K562 (cell line): ENCODE data around the gene PTPN7. TPM values are rescaled to one million over a fixed set of nuclear protein-coding genes. Genes with fewer than 3 reads are reported as not detected.

ENCODE experiments used
- ATAC-seq: fragments of 200-7000 bp; cut with Tn5 transposase; 3 replicates; pipeline ENCODE4 v1.9.1; 2020; ENCODE audit warnings: moderate library complexity
- BruUV-seq: library from RNA; stranded (reverse); fragments of 400-500 nt; replicated peaks from 2 replicates; lab custom pipeline; 2021; lab: Mats Ljungman, UMichigan
- CTCF ChIA-PET: fragments of 300-600 bp; formaldehyde crosslinking; extraction: SDS; loops from one replicate; lab custom pipeline; 2021; ENCODE audit warnings: low intra/inter-chr PET ratio; lab: Yijun Ruan, JAX
- POLR2A ChIA-PET: fragments of 300-600, 350-650 bp; sonication (Branson Sonifier 250); formaldehyde crosslinking; extraction: SDS; loops from one replicate; lab custom pipeline; 2021; ENCODE audit warnings: antibody characterized with exemption, inconsistent platforms; lab: Yijun Ruan, JAX
- DNase-seq, 4 experiments: peaks; one replicate each; pipeline versions ENCODE4 v3.0.0 to v3.0.0-alpha.2; 2011 to 2018; ENCODE audit warnings: low spot score in 3 of 4, mixed read lengths in 3 of 4; ENCODE audit errors: extremely low read depth in 1 of 4
- FAIRE-seq: peaks from 2 replicates; lab custom pipeline; 2011; peaks lifted over from hg19 to GRCh38; lab: Jason Lieb, UNC
- H2AFZ ChIP-seq: 2 replicates; pipeline ENCODE4 v1.6.0; 2011; ENCODE audit warnings: low read depth, low read length, control low read depth, inconsistent platforms
- H3K27ac ChIP-seq: fragments of 200-600 bp; 3 replicates; pipeline ENCODE4 v1.8.0; 2011; ENCODE audit warnings: low read depth, mild to moderate bottlenecking, control low read depth, inconsistent platforms, low read length, moderate library complexity, mixed read lengths; ENCODE audit errors: extremely low read depth
- H3K27me3 ChIP-seq, 2 experiments: fragments of 300-600 bp in 1 of 2; 2 replicates in 1 of 2; 3 replicates in 1 of 2; pipeline versions ENCODE4 v1.6.0 to v1.8.0; 2011; ENCODE audit warnings: inconsistent platforms in 2 of 2, low read length in 2 of 2, mild to moderate bottlenecking in 1 of 2, mixed read lengths in 1 of 2, moderate library complexity in 1 of 2; ENCODE audit not compliant: control insufficient read depth in 2 of 2, insufficient read depth in 2 of 2
- H3K36me3 ChIP-seq: fragments of 300-600 bp; 3 replicates; pipeline ENCODE4 v1.8.0; 2011; ENCODE audit warnings: mild to moderate bottlenecking, low read length, inconsistent platforms; ENCODE audit not compliant: control insufficient read depth, insufficient read depth
- H3K4me1 ChIP-seq, 2 experiments: fragments of 200-600 bp in 1 of 2; replicated peaks in 1 of 2; 2 replicates in 1 of 2; 3 replicates in 1 of 2; pipeline versions ENCODE4 v1.5.1 to v1.8.0; 2011; ENCODE audit warnings: inconsistent platforms in 2 of 2, low read length in 2 of 2, mild to moderate bottlenecking in 1 of 2, mixed read lengths in 1 of 2, moderate library complexity in 1 of 2; ENCODE audit not compliant: control insufficient read depth in 2 of 2, insufficient read depth in 2 of 2
- H3K4me2 ChIP-seq: 2 replicates; pipeline ENCODE4 v1.6.1; 2011; ENCODE audit warnings: low read length, control low read depth, inconsistent platforms, mixed read lengths; ENCODE audit not compliant: insufficient read depth
- H3K4me3 ChIP-seq: fragments of 200-600 bp; sonication (generic), shearing (Covaris generic); 2 replicates; pipeline ENCODE4 v1.5.1; 2016; ENCODE audit warnings: control low read depth, inconsistent platforms
- H3K79me2 ChIP-seq: fragments of 200-600 bp; 3 replicates; pipeline ENCODE4 v1.8.0; 2011; ENCODE audit warnings: low read length, inconsistent platforms; ENCODE audit not compliant: control insufficient read depth, insufficient read depth
- H3K9ac ChIP-seq, 2 experiments: 2 replicates each; pipeline versions ENCODE4 v1.6.0 to v1.6.1; 2011; ENCODE audit warnings: low read depth in 2 of 2, low read length in 2 of 2, control low read depth in 1 of 2, inconsistent platforms in 1 of 2, mild to moderate bottlenecking in 1 of 2, mixed read lengths in 1 of 2; ENCODE audit not compliant: insufficient read depth in 1 of 2
- H3K9me1 ChIP-seq: one replicate; pipeline ENCODE4 v1.6.0; 2011; ENCODE audit warnings: inconsistent platforms, mild to moderate bottlenecking, low read length, moderate library complexity; ENCODE audit not compliant: control insufficient read depth, insufficient read depth
- H3K9me3 ChIP-seq: replicated peaks from 2 replicates; pipeline ENCODE4 v1.5.1; 2011; ENCODE audit warnings: low read depth, low read length, inconsistent platforms; ENCODE audit not compliant: control insufficient read depth, insufficient read depth
- H4K20me1 ChIP-seq: replicated peaks from 2 replicates; pipeline ENCODE4 v1.6.1; 2011; ENCODE audit warnings: low read length, inconsistent platforms, mixed read lengths; ENCODE audit not compliant: control insufficient read depth, insufficient read depth
- KLF1 ChIP-seq: fragments of 450-650 bp; IDR thresholded peaks from 2 replicates; pipeline ENCODE4 v1.6.1; 2016; ENCODE audit warnings: missing genetic modification characterization, missing compliant biosample characterization
- KLF6 ChIP-seq: fragments of 250-450 bp; sonication (Bioruptor Pico); IDR thresholded peaks from 2 replicates; pipeline ENCODE4 v1.4.0; 2020; ENCODE audit warnings: mild to moderate bottlenecking, moderate library complexity, borderline replicate concordance
- POLR2G ChIP-seq: fragments of 200-400 bp; formaldehyde crosslinking; IDR thresholded peaks from 2 replicates; pipeline ENCODE4 v1.6.1; 2017; ENCODE audit warnings: low read depth, mild to moderate bottlenecking, antibody characterized with exemption, low read length, moderate library complexity
- POLR3A ChIP-seq: IDR thresholded peaks from 2 replicates; pipeline ENCODE4 v1.6.1; 2011; ENCODE audit warnings: borderline replicate concordance, mild to moderate bottlenecking, moderate library complexity; ENCODE audit not compliant: insufficient read length, insufficient read depth; ENCODE audit errors: extremely low read depth
- RBFOX2 ChIP-seq: fragments of 200-400 bp; formaldehyde crosslinking; IDR thresholded peaks from 2 replicates; pipeline ENCODE4 v1.6.1; 2017; ENCODE audit warnings: low read depth, mild to moderate bottlenecking, low read length, moderate library complexity
- SPI1 ChIP-seq: IDR thresholded peaks from 2 replicates; pipeline ENCODE4 v1.6.1; 2011; ENCODE audit warnings: low read depth, low read length, control low read depth, borderline replicate concordance
- WGBS: fragments of 100-300 bp; shearing (Covaris generic); methylation state at CpG from one replicate; pipeline ENCODE4 v1.1.6; 2016; ENCODE audit warnings: low coverage, mixed read lengths; ENCODE audit not compliant: insufficient coverage; ENCODE audit errors: missing lambda C conversion rate; 5-methylcytosine and 5-hydroxymethylcytosine counted together
- in situ Hi-C: fragments of 300-500 bp; cut with MboI; formaldehyde crosslinking; loops from 4 replicates; pipeline ENCODE4 v1.15.0; 2018; ENCODE audit warnings: inconsistent platforms, mixed read lengths
- intact Hi-C: fragments of 100-400 bp; cut with micrococcal nuclease; formaldehyde crosslinking; loops from 2 replicates; pipeline ENCODE4 v1.14.2; 2022
- polyA plus RNA-seq, 8 experiments: library from polyadenylated mRNA; depleted of rRNA in 4 of 8; stranded (reverse) in 5 of 8; unstranded in 3 of 8; fragments of >200 nt; fragmentation: Nextera tagmentation in 2 of 8; fragmentation: Illumina TruSeq in 1 of 8; extraction: Ambion mirVana in 2 of 8; extraction: Trizol in 1 of 8; gene quantifications; 2 replicates each; pipeline versions ENCODE4 v1.2.1 to v1.2.3, GENCODE V29; 2011 to 2014; ENCODE audit warnings: inconsistent platforms in 1 of 8, missing spikeins in 1 of 8
- total RNA-seq, 7 experiments: library from RNA; depleted of rRNA in 6 of 7; stranded (reverse); fragments of >200 nt in 6 of 7; fragmentation: Illumina TruSeq in 2 of 7; extraction: Trizol in 2 of 7; gene quantifications; 2 replicates each; pipeline versions ENCODE4 v1.2.1 to v1.2.3, GENCODE V29; 2011 to 2021; ENCODE audit warnings: low replicate concordance in 1 of 7
- TF ChIP-seq, protein P1 (sequence below): fragments of 450-650 bp; formaldehyde crosslinking; IDR thresholded peaks from 2 replicates; pipeline ENCODE4 v1.4.0; 2020; ENCODE audit warnings: mild to moderate bottlenecking

PTPN7 gene
- total and polyA plus RNA-seq, 9 of the 15 experiments (the other 6 are each of a cell fraction or from before 2014, with no cell fraction given): 18.7 to 144 (median 120) TPM

DNA sequence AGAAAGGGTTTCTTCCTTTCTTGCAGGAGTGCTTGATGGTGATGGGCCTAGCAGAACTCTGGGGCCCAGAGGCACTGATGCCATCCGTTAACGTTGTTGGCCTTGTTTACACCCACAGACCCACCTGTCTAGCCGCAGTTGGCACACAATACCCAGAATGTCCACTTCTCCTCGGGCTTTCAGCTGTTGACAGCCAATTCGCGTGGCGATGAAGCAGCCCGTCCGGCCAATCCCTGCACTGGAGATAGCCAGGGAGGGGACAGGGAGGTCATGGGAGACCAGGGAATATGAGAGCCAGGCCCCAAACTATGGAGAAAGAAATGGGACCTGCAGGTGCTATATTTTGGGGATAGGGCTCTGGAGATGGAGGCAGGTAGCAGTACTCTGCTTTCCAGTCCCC, 10.2 kb downstream of the PTPN7 start:
- POLR2A ChIA-PET: interaction anchor here (0.6 to 1.2 kb wide), 3 partner anchors 12 to 157 kb away, joined by 3 to 4 read pairs (median 4); no protein-coding TSS in a partner anchor
- Histone ChIP-seq H3K9ac (peak overlapping the region; percentile 10 to 60; a peak in 1 of 4 replicates), H3K27ac (peak overlapping the region; percentile 30; the same call in 1 of the 3 replicates), H3K27me3 (no peaks in the 10 kb centered on the region), H3K9me1 (no peaks in the 10 kb centered on the region), H3K4me1 (peaks cover 17 to 21% of the 10 kb centered on the region in 2 experiments), H3K9me3 (no peaks in the 10 kb centered on the region), H4K20me1 (peaks cover 7% of the 10 kb centered on the region; the same call in 1 of the 2 replicates), H2AFZ (no peak overlapping the region), H3K36me3 (peaks cover 84% of the 10 kb centered on the region), H3K79me2 (peaks cover 12% of the 10 kb centered on the region; the same call in 1 of the 3 replicates), H3K4me2 (no peak overlapping the region), H3K4me3 (no peak overlapping the region)
- in situ Hi-C loops (no loop called here), intact Hi-C loops (loop anchor here (10.0 kb wide), 1 partner anchor 655 kb away; the partner anchor contains the start of gene KDM5B)
- FAIRE-seq (no peak), ATAC-seq (no peak), DNase-seq (no peak)
- CTCF ChIA-PET: no interaction called here
- peak; percentile 56 for TF ChIP-seq RBFOX2
- TF ChIP-seq SPI1: no peak
- peak; percentile 39; the same call in 1 of the 2 replicates for TF ChIP-seq POLR2G
- no peak for TF ChIP-seq POLR3A
- no peak for TF ChIP-seq KLF1 (tag)
- TF ChIP-seq, protein P1, sequence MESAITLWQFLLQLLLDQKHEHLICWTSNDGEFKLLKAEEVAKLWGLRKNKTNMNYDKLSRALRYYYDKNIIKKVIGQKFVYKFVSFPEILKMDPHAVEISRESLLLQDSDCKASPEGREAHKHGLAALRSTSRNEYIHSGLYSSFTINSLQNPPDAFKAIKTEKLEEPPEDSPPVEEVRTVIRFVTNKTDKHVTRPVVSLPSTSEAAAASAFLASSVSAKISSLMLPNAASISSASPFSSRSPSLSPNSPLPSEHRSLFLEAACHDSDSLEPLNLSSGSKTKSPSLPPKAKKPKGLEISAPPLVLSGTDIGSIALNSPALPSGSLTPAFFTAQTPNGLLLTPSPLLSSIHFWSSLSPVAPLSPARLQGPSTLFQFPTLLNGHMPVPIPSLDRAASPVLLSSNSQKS (CRISPR knock-in tag): no peak
- TF ChIP-seq KLF6 (CRISPR knock-in tag): no peak
- BruUV-seq: no TSS peak
- 87% methylated on average over 8 of the region's 9 CpGs for WGBS
